GM19099 (cell line): ENCODE measurements around the gene TCAP.

Experiments used
- POLR2A ChIP-seq: IDR thresholded peaks from 3 replicates; pipeline ENCODE4 v1.6.1; 2011; ENCODE audit warnings: low read depth; ENCODE audit not compliant: insufficient read length; ENCODE audit errors: extremely low read depth

TCAP gene

DNA sequence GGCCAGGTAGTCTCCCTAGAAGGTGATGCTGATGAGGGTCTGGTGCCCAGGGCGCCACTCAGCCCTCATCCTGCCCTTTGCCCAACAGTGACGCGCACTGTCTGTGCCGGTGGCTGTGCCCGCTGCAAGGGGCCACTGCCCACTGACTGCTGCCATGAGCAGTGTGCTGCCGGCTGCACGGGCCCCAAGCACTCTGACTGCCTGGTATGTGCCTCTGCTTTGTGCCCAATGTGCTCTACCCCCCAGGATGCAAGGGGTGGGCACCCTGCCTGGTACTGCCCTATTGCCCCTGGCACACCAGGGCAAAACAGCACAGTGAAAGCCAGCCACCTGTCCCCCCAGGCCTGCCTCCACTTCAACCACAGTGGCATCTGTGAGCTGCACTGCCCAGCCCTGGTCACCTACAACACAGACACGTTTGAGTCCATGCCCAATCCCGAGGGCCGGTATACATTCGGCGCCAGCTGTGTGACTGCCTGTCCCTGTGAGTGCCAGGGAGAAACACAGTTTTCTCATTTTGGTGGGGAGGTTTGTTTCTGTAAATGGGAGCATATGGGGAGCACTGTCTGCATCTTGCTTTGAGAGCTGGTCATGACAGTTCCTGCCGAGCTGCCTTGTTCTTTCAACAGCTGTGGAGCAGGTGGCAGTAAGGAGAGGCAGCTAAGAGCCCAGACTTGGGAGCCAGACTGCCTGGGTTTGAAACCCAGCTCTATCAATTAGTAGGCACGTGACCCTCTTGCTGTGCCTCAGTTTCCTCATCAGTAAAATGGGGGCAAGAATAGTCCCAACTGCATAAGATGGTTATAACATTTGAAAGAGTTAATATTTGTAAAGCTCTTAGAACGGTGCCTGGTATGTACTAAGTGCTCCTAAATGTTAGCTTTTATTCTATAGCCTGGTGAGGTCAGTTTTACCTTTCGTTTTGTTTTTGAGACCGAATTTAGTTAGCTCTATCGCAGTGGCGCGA, 45.1 kb downstream of the TCAP start:
- no peak for TF ChIP-seq POLR2A

DNA sequence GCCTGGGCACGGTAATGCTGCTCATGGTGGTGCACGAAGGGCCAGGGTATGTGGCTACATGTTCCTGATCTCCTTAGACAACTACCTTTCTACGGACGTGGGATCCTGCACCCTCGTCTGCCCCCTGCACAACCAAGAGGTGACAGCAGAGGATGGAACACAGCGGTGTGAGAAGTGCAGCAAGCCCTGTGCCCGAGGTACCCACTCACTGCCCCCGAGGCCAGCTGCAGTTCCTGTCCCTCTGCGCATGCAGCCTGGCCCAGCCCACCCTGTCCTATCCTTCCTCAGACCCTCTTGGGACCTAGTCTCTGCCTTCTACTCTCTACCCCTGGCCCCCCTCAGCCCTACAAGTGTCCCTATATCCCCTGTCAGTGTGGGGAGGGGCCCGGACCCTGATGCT, 46.7 kb downstream of the TCAP start:
- TF ChIP-seq POLR2A, result no peak

DNA sequence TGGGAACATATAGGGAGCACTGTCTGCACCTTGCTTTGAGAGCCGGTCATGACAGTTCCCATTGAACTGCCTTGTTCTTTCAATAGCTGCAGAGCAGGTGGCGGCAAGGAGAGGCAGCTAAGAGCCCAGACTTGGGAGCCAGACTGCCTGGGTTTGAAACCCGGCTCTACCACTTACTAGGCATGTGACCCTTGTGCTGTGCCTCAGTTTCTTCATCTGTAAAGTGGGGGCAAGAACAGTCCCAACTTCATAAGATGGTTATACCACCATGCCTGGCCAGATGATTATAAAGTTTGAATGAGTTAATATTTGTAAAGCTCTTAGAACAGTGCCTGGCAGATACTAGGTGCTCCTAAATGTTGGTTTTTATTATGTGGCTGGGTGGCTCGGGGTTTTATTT, 49.1 kb downstream of the TCAP start:
- no peak for TF ChIP-seq POLR2A

DNA sequence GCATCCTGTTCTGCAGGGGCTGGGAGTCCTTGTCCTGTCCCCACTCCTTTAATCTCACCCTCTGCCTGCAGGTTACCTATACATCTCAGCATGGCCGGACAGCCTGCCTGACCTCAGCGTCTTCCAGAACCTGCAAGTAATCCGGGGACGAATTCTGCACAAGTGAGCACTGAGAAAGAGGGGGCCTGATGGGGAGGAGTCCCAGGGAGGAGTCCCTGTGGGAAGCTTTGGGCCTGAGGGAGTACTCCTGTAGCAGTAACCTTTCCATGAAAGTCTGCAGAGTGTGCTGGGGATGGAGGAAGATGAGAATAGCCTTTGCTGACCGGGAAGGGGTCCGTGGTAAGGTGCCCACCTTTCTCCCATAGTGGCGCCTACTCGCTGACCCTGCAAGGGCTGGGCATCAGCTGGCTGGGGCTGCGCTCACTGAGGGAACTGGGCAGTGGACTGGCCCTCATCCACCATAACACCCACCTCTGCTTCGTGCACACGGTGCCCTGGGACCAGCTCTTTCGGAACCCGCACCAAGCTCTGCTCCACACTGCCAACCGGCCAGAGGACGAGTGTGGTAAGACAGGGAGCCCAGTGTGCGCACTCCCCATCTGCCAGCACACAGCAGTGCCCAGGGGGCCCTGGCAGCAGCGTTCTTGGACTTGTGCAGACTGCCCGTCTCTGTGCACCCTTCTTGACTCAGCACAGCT, 50.4 kb downstream of the TCAP start:
- TF ChIP-seq POLR2A, result no peak
